Measurements from ENCODE around the gene COL4A1.

COL4A1 gene

GRCh38 chr13:110341445-110342244 is 34.7 kb upstream of the COL4A1 start:
- DNase-seq, result no peak

- no peak for DNase-seq
Observed at GRCh38 chr13:110340812-110341444, 34.0 kb upstream of the COL4A1 start.

DNA sequence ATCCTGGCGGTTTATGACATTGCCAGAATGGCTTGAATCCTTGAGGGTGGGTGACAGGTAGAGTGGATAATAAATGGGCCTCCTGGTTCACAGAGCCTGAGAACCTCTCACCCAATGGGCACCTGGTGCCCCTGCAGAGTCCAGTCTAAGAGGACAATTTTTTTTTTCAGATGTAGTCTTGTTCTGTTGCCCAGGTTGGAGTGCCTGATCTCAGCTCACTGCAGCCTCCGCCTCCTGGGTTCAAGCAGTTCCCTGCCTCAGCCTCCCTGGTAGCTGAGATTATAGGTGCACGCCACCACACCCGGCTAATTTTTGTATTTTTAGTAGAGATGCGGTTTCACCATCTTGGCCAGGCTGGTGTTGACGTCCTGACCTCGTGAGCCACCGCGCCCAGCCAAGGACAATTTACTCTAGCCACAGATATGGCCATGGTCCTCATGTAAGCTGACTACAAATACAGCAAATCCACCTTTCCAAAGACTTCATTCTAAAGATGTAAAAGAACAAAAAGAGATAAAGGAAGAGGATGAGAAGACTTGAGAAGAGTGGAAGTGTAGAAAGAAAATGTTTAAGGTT is 33.1 kb upstream of the COL4A1 start:
- no peak for DNase-seq

- no peak for DNase-seq
Observed at GRCh38 chr13:110339263-110339662, 32.3 kb upstream of the COL4A1 start.

GRCh38 chr13:110338441-110339101 is 31.6 kb upstream of the COL4A1 start:
- no peak for DNase-seq

DNA sequence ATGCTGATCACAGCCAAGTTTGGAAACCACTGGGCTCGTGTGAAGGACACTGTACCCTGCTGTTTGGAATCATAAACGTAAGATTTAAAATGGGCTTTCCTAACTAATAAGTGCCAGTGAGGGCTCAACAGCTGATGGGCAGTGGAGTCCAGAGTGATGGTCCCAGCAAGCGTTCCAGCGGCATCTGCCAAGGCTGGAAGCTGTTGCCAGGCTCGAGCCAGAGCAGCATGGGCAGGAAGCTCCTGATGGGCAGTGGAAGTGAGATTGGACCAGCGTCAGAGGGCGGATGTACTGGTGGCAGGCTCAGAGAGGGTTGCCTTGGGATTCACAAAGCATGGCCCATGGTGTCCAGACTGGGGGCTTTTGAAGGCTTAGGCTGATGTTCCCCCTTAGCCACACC is 30.3 kb upstream of the COL4A1 start:
- no peak for DNase-seq

DNA sequence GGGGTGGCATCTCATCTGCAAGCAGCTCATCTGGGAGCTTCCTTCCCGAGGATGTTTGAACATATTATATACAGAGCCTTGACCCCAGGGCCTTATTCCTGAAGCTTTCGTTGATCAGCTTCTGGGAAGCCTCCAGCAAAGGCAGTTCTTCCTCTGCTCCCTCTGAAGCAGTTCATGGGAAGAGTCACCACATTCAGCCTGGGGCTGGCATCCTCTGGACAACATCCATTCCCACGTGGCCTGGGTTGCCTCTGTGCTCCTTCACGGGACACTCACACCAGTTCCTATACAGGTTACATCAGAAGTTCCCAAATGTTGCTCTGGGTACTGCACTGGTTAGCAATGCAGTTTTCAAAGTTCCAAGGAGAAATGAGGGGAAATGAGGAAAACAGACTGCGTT is 29.7 kb upstream of the COL4A1 start:
- DNase-seq, result no peak

GRCh38 chr13:110336108-110336507 is 29.2 kb upstream of the COL4A1 start:
- DNase-seq, result no peak

DNA sequence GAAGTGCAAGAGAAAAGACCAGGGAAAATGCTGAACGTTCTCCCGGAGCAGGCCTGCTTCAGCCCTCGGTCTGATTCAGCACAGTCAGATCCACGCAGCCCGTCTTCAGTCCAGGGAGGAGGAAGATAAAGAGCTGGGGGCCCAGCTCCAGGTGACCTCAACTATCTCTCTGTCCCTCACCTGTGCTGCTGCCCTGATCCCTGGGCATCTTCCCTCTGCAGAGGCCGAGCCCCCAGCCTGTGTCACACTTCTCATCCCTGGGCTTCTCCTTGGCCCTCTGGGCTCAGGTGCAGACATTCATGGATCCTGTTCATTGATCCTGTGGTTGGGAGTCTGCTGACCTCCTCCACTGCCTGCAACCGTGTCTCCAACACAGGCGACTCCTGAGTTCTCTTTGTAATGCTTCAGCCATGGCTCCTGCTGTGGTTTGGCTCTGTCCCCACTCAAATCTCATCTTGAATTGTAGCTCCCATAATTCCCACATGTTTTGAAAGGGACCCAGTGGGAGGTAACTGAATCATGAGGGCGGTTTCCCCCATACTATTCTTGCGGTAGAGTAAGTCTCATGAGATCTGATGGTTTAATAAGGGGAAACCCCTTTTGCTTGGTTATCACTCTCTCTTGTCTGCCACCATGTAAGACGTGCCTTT is 28.0 kb upstream of the COL4A1 start:
- DNase-seq, result no peak

DNA sequence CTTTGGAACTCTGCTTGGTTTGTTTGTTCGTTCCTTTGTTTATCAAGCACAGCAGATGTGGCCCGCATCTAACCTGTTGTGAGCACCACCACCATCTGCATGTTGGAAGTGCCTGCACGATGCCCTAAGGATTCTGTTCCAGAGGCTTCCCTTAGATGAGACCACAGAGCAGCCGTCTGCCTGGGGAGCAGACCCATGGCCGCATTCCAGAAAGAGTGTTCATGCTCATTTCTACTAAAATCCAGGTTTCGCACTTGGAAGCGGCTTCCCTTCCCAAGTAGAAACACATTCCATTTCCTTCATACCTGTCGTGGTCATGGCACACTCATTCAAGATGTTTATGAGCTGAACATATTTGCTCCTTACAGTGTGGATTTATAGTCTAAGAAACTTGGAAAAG is 27.3 kb upstream of the COL4A1 start:
- DNase-seq, result no peak

- no peak for DNase-seq
Observed at GRCh38 chr13:110333837-110334236, 26.9 kb upstream of the COL4A1 start.

DNA sequence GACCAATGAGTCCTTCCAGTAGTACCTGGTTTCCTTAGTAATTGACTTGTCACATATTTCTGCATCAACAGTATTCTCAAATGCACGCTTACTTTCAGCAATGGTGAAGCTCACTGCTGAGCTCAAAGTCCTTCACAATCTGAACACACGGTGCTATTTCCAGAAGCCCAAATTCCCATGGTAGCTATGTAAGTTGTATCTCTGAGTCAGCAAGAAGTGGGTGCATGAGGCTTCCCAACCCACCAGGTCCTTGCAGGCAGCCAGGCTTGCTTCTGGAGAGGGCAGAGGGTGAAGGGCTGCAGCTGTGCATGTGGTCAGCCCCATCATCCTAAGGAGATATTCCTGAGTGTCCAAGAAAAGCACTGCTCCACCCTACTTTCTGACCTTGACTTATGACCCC is 25.8 kb upstream of the COL4A1 start:
- DNase-seq, result no peak

- DNase-seq, result no peak
Observed at GRCh38 chr13:110331362-110331761, 24.4 kb upstream of the COL4A1 start.

DNA sequence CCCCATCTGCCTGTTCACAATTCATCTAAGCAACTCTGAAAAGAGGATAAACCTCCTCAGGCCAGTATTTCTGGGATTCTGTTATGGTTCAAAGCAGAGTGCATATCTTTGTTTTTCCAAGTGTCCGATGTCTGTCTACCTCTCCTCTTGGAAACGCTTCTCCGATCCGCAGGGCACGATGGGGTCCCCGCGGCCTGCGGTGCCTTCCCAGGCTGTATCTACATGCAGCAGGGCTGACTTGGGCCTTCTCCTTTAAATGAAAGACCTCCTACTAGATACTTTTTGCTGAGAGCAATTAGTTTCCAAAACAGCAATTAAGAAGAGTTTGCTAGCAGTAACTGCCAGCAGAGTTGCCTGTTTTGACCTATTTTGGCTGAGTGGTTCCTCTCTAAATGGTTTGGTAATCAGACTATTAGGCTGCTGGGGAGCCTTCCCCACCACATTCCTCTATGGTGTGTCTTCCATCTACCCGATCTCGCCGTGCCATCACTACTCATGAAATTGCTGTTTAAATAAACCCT is 23.6 kb upstream of the COL4A1 start:
- DNase-seq, result no peak

GRCh38 chr13:110329798-110330461 is 23.0 kb upstream of the COL4A1 start:
- DNase-seq, result no peak

DNA sequence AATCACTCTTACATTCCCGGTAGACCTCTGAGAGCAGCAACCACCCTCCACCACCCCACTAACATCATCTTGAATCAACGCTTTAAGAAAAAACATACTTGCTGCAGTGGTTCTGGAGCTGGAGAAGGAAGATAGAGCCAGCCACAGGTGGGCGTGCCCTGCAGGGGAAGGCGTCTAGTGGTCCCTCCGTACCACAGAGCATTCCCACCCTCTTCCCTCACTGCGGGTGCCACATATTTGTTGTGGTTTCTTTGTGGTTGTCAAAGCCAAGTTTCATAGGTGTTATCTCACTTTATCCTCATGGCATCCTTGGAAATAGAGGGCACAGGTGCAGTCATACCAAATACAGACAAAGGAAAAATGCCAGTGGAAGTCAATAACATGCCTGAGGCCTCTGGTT is 22.3 kb upstream of the COL4A1 start:
- DNase-seq, result no peak

- no peak for DNase-seq
Observed at GRCh38 chr13:110328573-110328972, 21.6 kb upstream of the COL4A1 start.

GRCh38 chr13:110327051-110327721 is 20.2 kb upstream of the COL4A1 start:
- no peak for DNase-seq

DNA sequence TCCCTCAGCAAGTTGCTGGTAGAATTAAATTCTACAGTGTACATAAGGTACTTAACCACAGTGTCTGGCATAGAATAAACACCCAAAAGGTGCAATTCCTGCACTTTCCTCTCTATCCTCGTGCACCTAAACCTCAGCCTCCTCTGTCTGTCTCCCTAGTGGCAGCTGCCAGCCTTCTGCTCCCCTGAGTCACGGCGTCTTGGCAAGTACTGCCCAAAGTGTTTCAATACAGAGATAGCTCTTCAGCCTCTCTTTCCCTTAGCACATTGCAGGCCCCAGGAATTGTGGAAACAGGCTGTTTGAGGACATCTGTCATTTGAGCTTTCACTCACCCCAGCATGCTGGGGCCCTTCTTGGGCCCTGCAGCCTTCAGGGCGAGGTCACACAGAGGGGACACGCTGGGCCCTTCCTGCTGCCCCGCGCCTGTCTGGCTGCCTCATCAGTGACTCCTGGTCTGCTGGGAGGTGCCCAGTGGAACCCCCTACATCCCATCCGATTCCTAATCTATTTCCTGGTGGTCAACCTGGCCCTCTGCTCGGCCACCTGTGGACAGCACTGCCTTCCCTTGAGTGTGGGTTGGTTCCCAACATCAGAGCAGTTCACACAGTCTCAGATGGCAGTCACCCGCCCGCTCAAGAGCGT is 19.4 kb upstream of the COL4A1 start:
- no peak for DNase-seq

DNA sequence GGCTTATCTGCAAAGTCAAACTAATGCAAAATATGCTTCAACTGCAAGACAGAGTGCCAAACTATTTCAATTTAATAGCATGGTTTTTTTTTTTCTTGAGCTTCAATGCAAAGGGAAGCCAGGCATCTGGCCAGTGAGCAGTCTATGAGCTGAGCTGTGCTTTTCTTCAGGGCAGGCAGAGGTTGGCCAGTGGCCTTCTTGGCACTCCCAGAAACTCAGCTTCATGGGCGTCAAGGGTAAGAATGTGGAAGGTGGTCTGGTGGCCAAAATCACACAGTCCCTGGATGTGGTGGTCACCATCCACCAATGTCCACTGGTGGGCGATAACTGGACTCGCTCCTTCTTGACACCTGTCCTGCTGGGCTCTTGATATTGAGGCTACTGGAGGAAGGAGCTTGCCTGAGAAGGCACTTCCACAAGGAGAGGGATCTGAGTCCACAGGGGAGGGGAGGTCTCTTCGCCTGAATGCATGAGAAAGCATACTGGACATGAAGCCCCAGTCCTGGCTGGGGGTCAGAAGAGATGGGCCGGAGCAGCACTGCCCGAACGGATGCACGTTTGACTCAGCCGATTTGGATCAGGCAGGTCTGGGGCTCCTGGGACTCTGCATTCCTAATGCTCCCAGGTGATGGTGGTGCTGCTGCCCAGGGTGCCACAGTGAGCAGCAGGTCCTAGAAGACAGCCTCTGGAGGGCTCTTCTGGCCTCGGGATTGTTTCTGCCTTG is 17.2 kb upstream of the COL4A1 start:
- DNase-seq, result no peak
